ENCODE results near the gene UNK.
A peak's percentile ranks its signal among the peaks of the same experiment; 100 is the strongest.

UNK gene

GRCh38 chr17:75779250-75779986, 5.2 kb upstream of the UNK start:
- POLR2A ChIA-PET, result interaction anchor here (0.6 to 2.2 kb wide), 33 partner anchors 9 to 520 kb away, joined by 3 to 33 read pairs (median 4); partner anchors contain the start of genes GALK1, MRPL38, SMIM5 and TRIM47
- no peak for TF ChIP-seq CTCF (IDR thresholded peaks at IDR 0.05; ENCODE audit: insufficient read depth, low read length, missing control alignments)
- DNase-seq (ENCODE audit: low read depth, low spot score), result peak; percentile 98
- H3K4me3 ChIP-seq (ENCODE audit: low read depth, low read length), result peak overlapping the region; percentile 93
- CTCF ChIA-PET, result interaction anchor here (1.1 to 5.1 kb wide), 4 partner anchors 9 to 77 kb away, joined by 3 to 47 read pairs (median 4); partner anchors contain the start of gene GALK1

GRCh38 chr17:75779987-75780889, 4.4 kb upstream of the UNK start:
- no peak overlapping the region for H3K4me3 ChIP-seq (ENCODE audit: low read depth, low read length)
- CTCF ChIA-PET, result interaction anchor here (1.1 to 2.7 kb wide), 5 partner anchors 10 to 76 kb away, joined by 3 to 6 read pairs (median 3); no protein-coding TSS in a partner anchor
- POLR2A ChIA-PET, result interaction anchor here (0.5 to 1.6 kb wide), 34 partner anchors 9 to 521 kb away, joined by 3 to 33 read pairs (median 4); partner anchors contain the start of genes GALK1, MRPL38, SMIM5 and TRIM47
- TF ChIP-seq CTCF (IDR thresholded peaks at IDR 0.05; ENCODE audit: insufficient read depth, low read length, missing control alignments), result no peak
- DNase-seq (ENCODE audit: low read depth, low spot score), result no peak

- H3K4me3 ChIP-seq (ENCODE audit: low read depth, low read length), result no peak overlapping the region
- ChIA-PET POLR2A (interaction anchor here (0.6 to 1.0 kb wide), 4 partner anchors 10 to 106 kb away, joined by 3 to 4 read pairs (median 3); no protein-coding TSS in a partner anchor), CTCF (interaction anchor here (0.7 to 3.3 kb wide), 31 partner anchors 8 to 241 kb away, joined by 3 to 25 read pairs (median 4); partner anchors contain the start of genes GALK1, MRPL38, TRIM65 and WBP2)
- DNase-seq (ENCODE audit: low read depth, low spot score), result no peak
- TF ChIP-seq CTCF (IDR thresholded peaks at IDR 0.05; ENCODE audit: insufficient read depth, low read length, missing control alignments), result peak; percentile 37
Measured at GRCh38 chr17:75783069-75783783, 1.4 kb upstream of the UNK start.

- CTCF ChIA-PET, result interaction anchor here (0.9 to 3.3 kb wide), 28 partner anchors 8 to 219 kb away, joined by 3 to 25 read pairs (median 5); partner anchors contain the start of genes GALK1, TRIM65 and WBP2
- POLR2A ChIA-PET, result interaction anchor here (0.6 to 1.0 kb wide), 3 partner anchors 11 to 231 kb away, joined by 3 read pairs; no protein-coding TSS in a partner anchor
- peak overlapping the region; percentile 54 for H3K4me3 ChIP-seq (ENCODE audit: low read depth, low read length)
- DNase-seq (ENCODE audit: low read depth, low spot score), result no peak
- no peak for TF ChIP-seq CTCF (IDR thresholded peaks at IDR 0.05; ENCODE audit: insufficient read depth, low read length, missing control alignments)
Measured at GRCh38 chr17:75783803-75784472, 668 bp upstream of the UNK start.
